Ovary (tissue), 9 donors: Measurements from ENCODE around the gene UNC13A. TPM values are rescaled to one million over a fixed set of nuclear protein-coding genes. Genes with fewer than 3 reads are reported as not detected.

Experiments
- DNase-seq, 5 donors: peaks; one replicate each; pipeline ENCODE4 v3.0.0-alpha.2; 2019 to 2020
- H3K27ac ChIP-seq, 2 donors: fragments of 200-600 bp; one replicate each; pipeline versions ENCODE4 v1.5.1 to v1.8.0; 2019 to 2022
- H3K27me3 ChIP-seq: fragments of 200-600 bp; one replicate; pipeline ENCODE4 v1.8.0; 2022
- H3K36me3 ChIP-seq: fragments of 200-600 bp; sonication (generic); one replicate; pipeline ENCODE4 v1.5.1; 2019
- H3K4me1 ChIP-seq: one replicate; pipeline ENCODE4 v1.8.1; 2013; ENCODE audit warnings: mild to moderate bottlenecking, moderate library complexity; ENCODE audit not compliant: insufficient read depth
- H3K4me3 ChIP-seq: fragments of 200-600 bp; sonication (generic); one replicate; pipeline ENCODE4 v1.5.1; 2017
- H3K9me3 ChIP-seq, 2 donors: fragments of 200-600 bp in 1 of 2; sonication (generic) in 1 of 2; one replicate each; pipeline versions ENCODE4 v1.5.1 to v1.8.1; 2013 to 2019; ENCODE audit warnings: mild to moderate bottlenecking in 1 of 2, moderate library complexity in 1 of 2
- EP300 ChIP-seq: sonication (generic); formaldehyde crosslinking; IDR thresholded peaks from one replicate; pipeline ENCODE4 v1.6.1; 2017; ENCODE audit warnings: antibody characterized with exemption
- POLR2A ChIP-seq: fragments of 450-650 bp; IDR thresholded peaks from one replicate; pipeline ENCODE4 v1.6.1; 2017; ENCODE audit warnings: antibody characterized with exemption, mild to moderate bottlenecking, moderate library complexity
- WGBS, 3 donors: extraction: QIAGEN DNeasy Blood & Tissue Kit in 1 of 3; methylation state at CpG; one replicate each; pipeline versions ENCODE4 v1.1.5 to v1.1.7; 2013 to 2017; 5-methylcytosine and 5-hydroxymethylcytosine counted together
- intact Hi-C, 4 donors: fragments of 100-400 bp; cut with DNase I; formaldehyde crosslinking; loops; one replicate each; pipeline versions ENCODE4 v1.11.0 to v1.15.1; 2022 to 2023
- polyA plus RNA-seq, 2 donors: library from polyadenylated mRNA; stranded (reverse); fragments of 200-250 nt in 1 of 2; fragments of 350-450 nt in 1 of 2; fragmentation: Illumina TruSeq in 1 of 2; extraction: RNeasy Lipid Tissue Mini Kit (QIAGEN cat#74804) in 1 of 2; gene quantifications; one replicate each; pipeline ENCODE4 v1.2.3, GENCODE V29; 2013 to 2014
- total RNA-seq, 7 donors: library from RNA; depleted of rRNA in 2 of 7; stranded (reverse); fragments of >200 nt in 2 of 7; fragmentation: NEBNext Ultra II Directional in 3 of 7; extraction: Animal tissue kit (Norgen Biotek cat#: 25700) in 3 of 7; gene quantifications; one replicate each; pipeline versions ENCODE4 v1.1.0 to v1.2.4, GENCODE V29; 2016 to 2023
- TF ChIP-seq, protein P1 (sequence below), 3 donors: fragments of 450-650 bp in 2 of 3; fragments of 200-600 bp in 1 of 3; IDR thresholded peaks; one replicate each; pipeline versions ENCODE4 v1.5.1 to v1.8.0; 2016 to 2022; ENCODE audit warnings: antibody characterized with exemption in 3 of 3, mild to moderate bottlenecking in 1 of 3
- donor health status: DM: no; HTN: no; CAD: no; lungs with moderate emphysema.
- donor health status: DM: no; HTN: no; CAD: no.
- donor health status: Bipolar disorder and iron deficiency.
- donor health status: DM: yes; HTN: yes; CAD: no.
- donor health status: DM: no; HTN: no; CAD: no.
- donor health status: DM: yes; HTN: yes; CAD: no.

Gene UNC13A
- total and polyA plus RNA-seq, 9 donors = 0.08 to 0.38 (median 0.15) TPM

DNA sequence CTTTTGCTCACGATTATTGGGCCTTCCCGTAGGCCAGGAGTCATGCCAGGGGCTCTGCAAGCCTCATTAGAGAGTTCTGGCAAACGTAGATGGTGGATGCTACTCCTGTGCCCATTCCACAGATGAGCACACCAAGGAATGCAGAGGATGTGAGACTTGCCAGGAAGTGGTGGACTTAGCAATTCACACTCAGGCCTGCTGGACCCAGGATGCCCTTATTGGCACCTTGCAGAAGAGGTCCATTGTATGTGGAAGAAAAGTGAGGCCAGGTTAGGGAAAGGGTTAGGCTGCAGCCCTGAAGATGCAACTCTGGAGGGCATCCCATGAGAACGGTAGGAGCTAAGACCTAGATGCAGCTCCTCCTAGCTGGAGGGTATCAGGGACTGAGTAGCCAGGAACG lies 5.9 kb downstream of the UNC13A start:
- no peaks in the 10 kb centered on the region for H3K9me3 ChIP-seq
- intact Hi-C loops = no loop called here
- TF ChIP-seq POLR2A (no peak), EP300 (no peak)
- DNase-seq = no peak
- peaks cover 8% of the 10 kb centered on the region for H3K4me1 ChIP-seq
- H3K27ac ChIP-seq = no peak overlapping the region
- 64 to 74% (median 74%) methylated on average over 5 of the region's 5 CpGs for WGBS, 3 donors
- no peaks in the 10 kb centered on the region for H3K27me3 ChIP-seq
- H3K36me3 ChIP-seq = no peaks in the 10 kb centered on the region
- no peak overlapping the region for H3K4me3 ChIP-seq

- 45 to 47% (median 46%) methylated on average over 25 of the region's 25 CpGs for WGBS, 3 donors
- peak; percentile 44 to 73 (median 67) for DNase-seq
- H3K4me3 ChIP-seq = no peak overlapping the region
- no peak overlapping the region for H3K27ac ChIP-seq
- TF ChIP-seq EP300 (no peak), POLR2A (no peak)
- TF ChIP-seq, protein P1, sequence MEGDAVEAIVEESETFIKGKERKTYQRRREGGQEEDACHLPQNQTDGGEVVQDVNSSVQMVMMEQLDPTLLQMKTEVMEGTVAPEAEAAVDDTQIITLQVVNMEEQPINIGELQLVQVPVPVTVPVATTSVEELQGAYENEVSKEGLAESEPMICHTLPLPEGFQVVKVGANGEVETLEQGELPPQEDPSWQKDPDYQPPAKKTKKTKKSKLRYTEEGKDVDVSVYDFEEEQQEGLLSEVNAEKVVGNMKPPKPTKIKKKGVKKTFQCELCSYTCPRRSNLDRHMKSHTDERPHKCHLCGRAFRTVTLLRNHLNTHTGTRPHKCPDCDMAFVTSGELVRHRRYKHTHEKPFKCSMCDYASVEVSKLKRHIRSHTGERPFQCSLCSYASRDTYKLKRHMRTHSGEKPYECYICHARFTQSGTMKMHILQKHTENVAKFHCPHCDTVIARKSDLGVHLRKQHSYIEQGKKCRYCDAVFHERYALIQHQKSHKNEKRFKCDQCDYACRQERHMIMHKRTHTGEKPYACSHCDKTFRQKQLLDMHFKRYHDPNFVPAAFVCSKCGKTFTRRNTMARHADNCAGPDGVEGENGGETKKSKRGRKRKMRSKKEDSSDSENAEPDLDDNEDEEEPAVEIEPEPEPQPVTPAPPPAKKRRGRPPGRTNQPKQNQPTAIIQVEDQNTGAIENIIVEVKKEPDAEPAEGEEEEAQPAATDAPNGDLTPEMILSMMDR (IDR thresholded peaks at IDR 0.05) = no peak
- intact Hi-C loops = no loop called here
- no peaks in the 10 kb centered on the region for H3K9me3 ChIP-seq
- H3K4me1 ChIP-seq = peaks cover 8% of the 10 kb centered on the region
- H3K36me3 ChIP-seq = no peaks in the 10 kb centered on the region
- no peaks in the 10 kb centered on the region for H3K27me3 ChIP-seq
Measured at GRCh38 chr19:17681505-17682125, 6.5 kb downstream of the UNC13A start.

DNA sequence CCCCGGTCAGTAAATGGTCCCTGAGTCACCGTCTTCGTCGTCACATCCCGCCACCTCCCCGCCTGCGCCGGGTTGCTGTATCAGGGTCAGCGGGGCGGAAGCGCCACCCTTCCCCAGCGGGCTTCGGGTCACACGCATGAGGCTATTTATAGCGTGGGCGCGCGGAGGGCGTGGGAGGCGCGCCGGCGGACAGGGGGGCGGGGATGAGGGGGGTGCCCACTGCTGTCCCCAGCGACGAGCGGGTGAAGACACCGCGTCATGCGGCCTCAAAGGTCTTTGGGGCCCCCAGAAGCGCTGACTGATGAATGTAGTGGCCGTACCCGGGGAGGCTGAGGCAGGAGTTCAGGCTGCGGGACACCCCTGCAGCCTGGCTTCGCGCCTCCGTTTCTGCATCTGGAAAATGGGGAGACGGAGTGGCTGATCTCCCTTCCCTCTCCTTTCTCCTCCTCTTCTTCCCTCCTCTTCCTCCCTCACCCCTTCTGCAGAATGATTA lies 7.9 kb downstream of the UNC13A start:
- Histone ChIP-seq H3K4me3 (no peak overlapping the region), H3K27me3 (no peaks in the 10 kb centered on the region), H3K9me3 (no peaks in the 10 kb centered on the region), H3K4me1 (peaks cover 8% of the 10 kb centered on the region), H3K36me3 (no peaks in the 10 kb centered on the region), H3K27ac (no peak overlapping the region)
- TF ChIP-seq POLR2A = no peak
- TF ChIP-seq, protein P1 (IDR thresholded peaks at IDR 0.05) = no peak
- no peak for TF ChIP-seq EP300
- 1 to 6% (median 2%) methylated on average over 22 to 38 of the region's 38 CpGs for WGBS, 3 donors
- DNase-seq = peak; percentile 40 to 68 (median 59)
- intact Hi-C loops = no loop called here

DNA sequence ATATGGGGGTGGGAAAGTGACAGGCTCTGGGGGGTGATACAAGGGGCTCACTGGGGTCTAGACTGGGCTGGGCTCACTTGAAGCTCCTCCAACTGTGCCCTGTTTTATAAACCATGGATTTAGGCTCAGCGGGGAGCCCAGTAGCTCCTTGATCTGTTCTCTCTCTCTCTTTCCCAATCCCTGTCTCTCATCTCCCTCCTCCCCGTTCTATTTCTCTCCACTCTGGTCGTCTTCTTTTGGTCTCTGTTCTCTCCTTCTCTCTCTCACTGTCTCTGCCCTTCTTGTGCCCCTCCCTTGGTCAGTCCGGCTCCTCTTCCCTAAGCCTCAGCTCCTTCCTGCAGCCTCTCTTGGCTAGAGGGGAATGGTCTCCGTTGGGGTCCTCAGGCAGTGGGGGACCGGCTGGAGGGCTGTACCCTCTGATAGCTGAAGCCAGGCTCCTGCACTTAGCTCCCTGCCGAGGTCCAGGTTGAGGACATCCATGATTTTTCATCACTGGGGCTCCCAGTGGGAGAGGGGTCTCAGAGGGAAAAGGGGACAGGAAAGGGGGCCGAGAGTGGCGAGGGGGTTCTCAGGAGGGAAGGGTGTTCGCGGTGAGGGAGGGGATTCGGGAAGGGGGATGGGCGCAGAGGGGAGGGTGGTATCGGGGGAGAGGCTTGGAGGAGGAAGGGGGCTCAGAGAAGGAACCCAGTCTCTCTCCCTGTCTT lies 8.5 kb downstream of the UNC13A start:
- no peaks in the 10 kb centered on the region for H3K27me3 ChIP-seq
- H3K27ac ChIP-seq = no peak overlapping the region
- H3K4me1 ChIP-seq = peaks cover 8% of the 10 kb centered on the region
- no peak overlapping the region for H3K4me3 ChIP-seq
- WGBS, 3 donors = 7 to 14% (median 11%) methylated on average over 13 to 14 of the region's 14 CpGs
- intact Hi-C loops = no loop called here
- H3K9me3 ChIP-seq = no peaks in the 10 kb centered on the region
- no peak for DNase-seq
- no peaks in the 10 kb centered on the region for H3K36me3 ChIP-seq
- TF ChIP-seq, protein P1 (IDR thresholded peaks at IDR 0.05) = no peak
- no peak for TF ChIP-seq EP300
- no peak for TF ChIP-seq POLR2A

GRCh38 chr19:17678836-17679235 lies 9.3 kb downstream of the UNC13A start:
- Histone ChIP-seq H3K9me3 (no peaks in the 10 kb centered on the region), H3K27ac (no peak overlapping the region), H3K27me3 (no peaks in the 10 kb centered on the region), H3K36me3 (no peaks in the 10 kb centered on the region), H3K4me1 (peaks cover 8% of the 10 kb centered on the region), H3K4me3 (no peak overlapping the region)
- intact Hi-C loops = no loop called here
- WGBS, 3 donors = 81 to 87% (median 85%) methylated on average over 4 of the region's 4 CpGs
- no peak for TF ChIP-seq EP300
- no peak for TF ChIP-seq POLR2A
- TF ChIP-seq, protein P1 (IDR thresholded peaks at IDR 0.05) = no peak
- no peak for DNase-seq
